Mesothelial cell of epicardium (in vitro differentiated cells): ENCODE results near the gene TMEM141. TPM values are rescaled to one million over a fixed set of nuclear protein-coding genes. Genes with fewer than 3 reads are reported as not detected.
A peak's percentile ranks its signal among the peaks of the same experiment; 100 is the strongest.
"Not testable (repeated sequence)": the region's sequence is repeated elsewhere in the genome, so short reads cannot be mapped to it uniquely, and the experiment has no call there.

Experiments
- DNase-seq, 2 experiments: peaks; one replicate each; pipeline ENCODE4 v3.0.0; 2021; ENCODE audit warnings: low spot score in 2 of 2; ENCODE audit not compliant: unreplicated experiment in 2 of 2
- H3K27ac Mint-ChIP-seq: 2 replicates; pipeline ENCODE4 v1.8.0; 2021; ENCODE audit warnings: mixed read lengths
- H3K27me3 Mint-ChIP-seq: 2 replicates; pipeline ENCODE4 v1.8.0; 2021; ENCODE audit warnings: low read depth, mixed read lengths
- H3K36me3 Mint-ChIP-seq: 2 replicates; pipeline ENCODE4 v1.8.0; 2021; ENCODE audit warnings: mixed read lengths
- H3K4me1 Mint-ChIP-seq: 2 replicates; pipeline ENCODE4 v1.8.0; 2021; ENCODE audit warnings: mixed read lengths
- H3K4me3 Mint-ChIP-seq: 2 replicates; pipeline ENCODE4 v1.8.0; 2021; ENCODE audit warnings: mild to moderate bottlenecking, moderate library complexity, mixed read lengths
- H3K9me3 Mint-ChIP-seq: 2 replicates; pipeline ENCODE4 v1.8.0; 2021; ENCODE audit warnings: mixed read lengths
- CTCF ChIP-seq: fragments of 200-600 bp; sonication (generic); IDR thresholded peaks from one replicate; pipeline ENCODE4 v1.5.0; 2021; ENCODE audit warnings: antibody characterized with exemption; ENCODE audit not compliant: unreplicated experiment
- total RNA-seq: library from RNA; stranded (reverse); gene quantifications from 3 replicates; pipeline ENCODE4 v1.2.1, GENCODE V29; 2021

Gene TMEM141
- total RNA-seq, 1 donor from 2014 or later = 71.7 TPM

DNA sequence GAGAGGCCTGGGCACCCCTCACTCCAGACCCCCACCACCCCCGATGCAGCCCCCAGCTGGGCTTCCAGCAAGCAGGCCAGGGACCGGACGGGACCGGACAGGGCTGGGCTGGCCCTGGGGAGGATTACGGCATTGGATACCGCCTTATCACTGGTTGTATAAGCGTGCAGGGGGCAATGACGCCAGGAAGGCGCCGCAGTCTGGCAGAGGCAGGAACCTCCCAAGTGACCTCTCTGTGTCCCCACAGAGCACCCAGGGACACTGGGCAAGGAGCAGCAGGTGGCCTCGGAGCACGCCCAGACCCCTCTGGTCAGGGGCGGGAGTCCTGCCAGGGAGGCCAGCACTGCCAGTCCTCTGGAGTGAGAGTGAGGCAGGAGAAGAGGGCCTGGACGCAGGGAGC lies 26.1 kb upstream of the TMEM141 start:
- Mint-ChIP-seq H3K4me3 (no peak overlapping the region), H3K27me3 (peaks cover 15% of the 10 kb centered on the region)

DNA sequence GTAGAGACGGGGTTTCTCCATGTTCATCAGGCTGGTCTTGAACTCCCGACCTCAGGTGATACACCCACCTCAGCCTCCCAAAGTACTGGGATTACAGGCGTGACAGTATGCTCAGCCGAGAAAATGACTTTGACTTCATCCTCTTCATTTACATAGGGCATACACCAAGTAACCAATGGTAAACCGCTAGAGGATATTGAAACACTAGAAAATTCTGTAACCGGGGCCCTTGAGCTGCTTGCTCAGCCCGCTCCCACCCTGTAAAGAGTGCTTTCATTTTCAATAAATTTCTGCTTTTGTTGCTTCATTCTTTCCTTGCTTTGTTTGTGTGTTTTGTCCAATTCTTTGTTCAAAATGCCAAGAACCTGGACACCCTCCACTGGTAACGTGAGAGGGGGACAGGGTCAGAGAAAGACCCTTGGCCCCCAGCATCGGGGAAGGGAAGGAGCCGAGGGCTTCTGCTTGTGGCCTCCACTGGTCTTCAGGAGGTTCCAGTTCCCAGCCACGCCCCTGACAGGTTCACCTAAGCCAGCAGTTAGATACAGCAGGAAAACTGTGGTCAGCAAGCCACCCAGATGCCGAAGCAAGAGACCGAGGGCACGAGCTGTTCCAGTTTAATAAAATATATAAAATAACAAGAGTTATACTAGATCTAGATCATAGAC lies 25.3 kb upstream of the TMEM141 start:
- DNase-seq, H3K36me3 Mint-ChIP-seq, H3K9me3 Mint-ChIP-seq, H3K27ac Mint-ChIP-seq, H3K4me3 Mint-ChIP-seq: not testable (repeated sequence)
- Mint-ChIP-seq H3K27me3 (peaks cover 17% of the 10 kb centered on the region), H3K4me1 (peaks cover 10% of the 10 kb centered on the region)

More for the DNA sequence above, 26.1 kb upstream of the TMEM141 start:
- Mint-ChIP-seq H3K36me3 (no peaks in the 10 kb centered on the region), H3K27ac (no peak overlapping the region), H3K9me3 (no peaks in the 10 kb centered on the region), H3K4me1 (peaks cover 10% of the 10 kb centered on the region)
- no peak for TF ChIP-seq CTCF
- no peak for DNase-seq

DNA sequence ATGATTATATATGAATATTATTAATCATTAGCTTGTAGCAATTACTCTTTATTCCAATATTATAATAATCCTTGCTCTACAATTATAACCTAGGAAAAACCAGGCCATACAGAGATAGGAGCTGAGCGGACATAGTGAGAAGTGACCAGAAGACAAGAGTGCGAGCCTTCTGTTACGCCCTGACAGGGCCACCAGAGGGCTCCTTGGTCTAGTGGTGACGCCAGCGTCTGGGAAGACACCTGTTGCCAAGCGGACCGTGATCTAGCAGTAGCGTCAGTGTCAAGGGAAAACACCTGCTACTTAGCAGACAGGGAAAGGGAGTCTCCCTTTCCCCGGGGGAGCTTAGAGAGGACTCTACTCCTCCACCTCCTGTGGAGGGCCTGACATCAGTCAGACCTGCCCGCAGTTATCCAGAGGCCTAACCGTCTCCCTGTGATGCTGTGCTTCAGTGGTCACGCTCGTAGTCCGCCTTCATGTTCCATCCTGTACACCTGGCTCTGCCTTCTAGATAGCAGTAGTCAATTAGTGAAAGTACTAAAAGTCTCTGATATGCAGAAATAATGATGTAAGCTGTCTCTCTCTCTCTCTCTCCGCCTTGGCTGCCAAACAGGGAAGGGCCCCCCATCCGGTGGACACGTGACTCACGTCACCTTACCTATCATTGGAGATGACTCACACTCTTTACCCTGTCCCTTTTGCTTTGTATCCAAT lies 24.6 kb upstream of the TMEM141 start:
- H3K4me3 Mint-ChIP-seq, H3K27ac Mint-ChIP-seq, H3K36me3 Mint-ChIP-seq, H3K4me1 Mint-ChIP-seq, DNase-seq, H3K9me3 Mint-ChIP-seq: not testable (repeated sequence)
- H3K27me3 Mint-ChIP-seq = peaks cover 17% of the 10 kb centered on the region

GRCh38 chr9:136769710-136770191 lies 21.4 kb upstream of the TMEM141 start:
- H3K9me3 Mint-ChIP-seq = peaks cover 10% of the 10 kb centered on the region
- peak; percentile 33 for TF ChIP-seq CTCF

DNA sequence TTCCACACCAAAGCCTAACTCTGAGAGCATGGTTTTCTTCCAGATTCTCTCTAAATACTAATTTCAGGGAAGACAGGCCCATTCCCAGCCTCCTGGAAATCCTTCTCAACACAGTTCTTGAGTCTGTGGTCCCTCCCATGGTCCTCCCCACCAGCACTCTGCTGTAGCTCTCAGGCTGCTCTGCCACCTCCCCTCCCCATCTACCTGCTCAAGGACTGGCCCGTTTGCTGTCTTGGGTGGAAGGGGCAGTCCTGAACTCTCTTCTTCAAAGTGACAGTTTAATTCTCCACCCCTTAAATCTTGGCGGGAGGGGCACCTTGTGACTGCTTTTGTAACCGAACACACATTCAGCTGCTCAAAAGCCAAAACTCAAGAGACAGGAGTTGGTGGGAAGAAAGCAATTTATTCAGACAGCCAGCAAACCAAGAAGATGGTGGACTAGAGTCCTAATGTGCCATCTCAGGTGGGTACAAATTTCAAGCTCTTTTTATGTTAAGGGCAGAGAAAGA lies 19.2 kb upstream of the TMEM141 start:
- no peak for DNase-seq
- no peaks in the 10 kb centered on the region for H3K36me3 Mint-ChIP-seq
- H3K27ac Mint-ChIP-seq = no peak overlapping the region
- TF ChIP-seq CTCF = no peak
- H3K27me3 Mint-ChIP-seq = peaks cover 16% of the 10 kb centered on the region
- H3K4me1 Mint-ChIP-seq = peaks cover 7% of the 10 kb centered on the region
- peaks cover 10% of the 10 kb centered on the region for H3K9me3 Mint-ChIP-seq
- no peak overlapping the region for H3K4me3 Mint-ChIP-seq

More at GRCh38 chr9:136769710-136770191, 21.4 kb upstream of the TMEM141 start:
- Mint-ChIP-seq H3K4me3 (peak overlapping the region; percentile 48), H3K27ac (no peak overlapping the region), H3K36me3 (no peaks in the 10 kb centered on the region), H3K27me3 (peaks cover 17% of the 10 kb centered on the region), H3K4me1 (peaks cover 9% of the 10 kb centered on the region)
- peak in 1 of 2 experiments; percentile 67 for DNase-seq

GRCh38 chr9:136773386-136774044 lies 17.6 kb upstream of the TMEM141 start:
- no peak overlapping the region for H3K27ac Mint-ChIP-seq
- H3K9me3 Mint-ChIP-seq = peaks cover 10% of the 10 kb centered on the region
- no peak for DNase-seq
- no peaks in the 10 kb centered on the region for H3K36me3 Mint-ChIP-seq
- H3K27me3 Mint-ChIP-seq = peaks cover 20% of the 10 kb centered on the region
- H3K4me3 Mint-ChIP-seq = no peak overlapping the region
- no peak for TF ChIP-seq CTCF
- peaks cover 5% of the 10 kb centered on the region for H3K4me1 Mint-ChIP-seq
